Fibroblast of pulmonary artery (primary cell): ENCODE data around the gene RAB40AL.

Experiments
- DNase-seq: peaks from one replicate; pipeline ENCODE4 v3.0.0-alpha.2; 2010; ENCODE audit warnings: low read depth
- H3K4me3 ChIP-seq: replicated peaks from 2 replicates; pipeline ENCODE4 v1.5.1; 2011; ENCODE audit warnings: low read depth, mild to moderate bottlenecking, control low read depth, low read length, moderate library complexity
- CTCF ChIP-seq: IDR thresholded peaks from 2 replicates; pipeline ENCODE4 v1.5.1; 2011; ENCODE audit warnings: mild to moderate bottlenecking, control low read depth, low read length, inconsistent platforms; ENCODE audit errors: missing control alignments

RAB40AL gene

GRCh38 chrX:102979536-102979935 is 42.5 kb downstream of the RAB40AL start:
- H3K4me3 ChIP-seq = no peak overlapping the region
- no peak for TF ChIP-seq CTCF
- DNase-seq = no peak

- DNase-seq = no peak
- no peak overlapping the region for H3K4me3 ChIP-seq
- TF ChIP-seq CTCF = no peak
Observed at GRCh38 chrX:102983205-102983604, 46.1 kb downstream of the RAB40AL start.

- TF ChIP-seq CTCF = no peak
- H3K4me3 ChIP-seq = no peak overlapping the region
- DNase-seq = no peak
Observed at GRCh38 chrX:102985192-102985591, 48.1 kb downstream of the RAB40AL start.
